ENCODE data around the gene ENDOD1. TPM values are rescaled to one million over a fixed set of nuclear protein-coding genes. Genes with fewer than 3 reads are reported as not detected.

Gene ENDOD1
- total and polyA plus RNA-seq, 4 donors: 10.4 to 55.1 (median 25.0) TPM

DNA sequence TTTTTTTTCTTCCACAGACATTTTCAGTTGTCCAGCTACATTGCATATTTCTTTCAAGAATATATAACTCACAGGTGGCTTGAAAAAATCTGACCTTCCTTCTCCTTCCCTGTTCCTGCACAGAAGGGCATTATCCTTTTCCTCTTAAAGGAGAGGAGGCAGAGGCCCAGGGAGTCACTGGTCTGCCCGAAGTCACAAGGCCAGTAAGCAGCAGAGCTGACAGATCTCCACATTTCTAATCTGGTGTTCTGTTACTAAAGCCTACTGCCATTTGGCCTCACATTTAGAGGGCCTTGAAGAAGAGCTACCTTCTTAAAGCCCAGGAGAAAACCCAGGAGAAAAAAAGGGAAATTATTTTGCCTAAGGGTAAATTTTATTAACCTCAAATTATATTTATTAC is 12.3 kb downstream of the ENDOD1 start:
- ATAC-seq (ENCODE audit: insufficient read depth, low FRiP score): no peak
- DNase-seq: no peak
- TF ChIP-seq, protein P1, sequence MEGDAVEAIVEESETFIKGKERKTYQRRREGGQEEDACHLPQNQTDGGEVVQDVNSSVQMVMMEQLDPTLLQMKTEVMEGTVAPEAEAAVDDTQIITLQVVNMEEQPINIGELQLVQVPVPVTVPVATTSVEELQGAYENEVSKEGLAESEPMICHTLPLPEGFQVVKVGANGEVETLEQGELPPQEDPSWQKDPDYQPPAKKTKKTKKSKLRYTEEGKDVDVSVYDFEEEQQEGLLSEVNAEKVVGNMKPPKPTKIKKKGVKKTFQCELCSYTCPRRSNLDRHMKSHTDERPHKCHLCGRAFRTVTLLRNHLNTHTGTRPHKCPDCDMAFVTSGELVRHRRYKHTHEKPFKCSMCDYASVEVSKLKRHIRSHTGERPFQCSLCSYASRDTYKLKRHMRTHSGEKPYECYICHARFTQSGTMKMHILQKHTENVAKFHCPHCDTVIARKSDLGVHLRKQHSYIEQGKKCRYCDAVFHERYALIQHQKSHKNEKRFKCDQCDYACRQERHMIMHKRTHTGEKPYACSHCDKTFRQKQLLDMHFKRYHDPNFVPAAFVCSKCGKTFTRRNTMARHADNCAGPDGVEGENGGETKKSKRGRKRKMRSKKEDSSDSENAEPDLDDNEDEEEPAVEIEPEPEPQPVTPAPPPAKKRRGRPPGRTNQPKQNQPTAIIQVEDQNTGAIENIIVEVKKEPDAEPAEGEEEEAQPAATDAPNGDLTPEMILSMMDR (IDR thresholded peaks at IDR 0.05; ENCODE audit: control extremely low read depth, extremely low read depth): no peak
- Histone ChIP-seq H3K27me3 (ENCODE audit: control insufficient read depth in 3 of 3, insufficient read depth in 3 of 3, low read length in 2 of 3) (no peaks in the 10 kb centered on the region), H3K9me3 (ENCODE audit: control insufficient read depth in 4 of 4, insufficient read depth in 3 of 4, low read length in 3 of 4) (no peaks in the 10 kb centered on the region), H3K4me1 (ENCODE audit: control insufficient read depth in 5 of 5, insufficient read depth in 5 of 5, low read length in 5 of 5) (peaks cover 0 to 7% (median 0%) of the 10 kb centered on the region in 5 donors), H3K4me3 (no peak overlapping the region), H3K36me3 (ENCODE audit: control insufficient read depth in 4 of 4, insufficient read depth in 4 of 4, low read length in 4 of 4) (no peaks in the 10 kb centered on the region), H3K9ac (ENCODE audit: insufficient read depth in 1 of 2, low read length in 2 of 2) (no peak overlapping the region), H3K27ac (ENCODE audit: low read depth in 1 of 2, low read length in 1 of 2) (no peak overlapping the region)
- WGBS, 2 donors: 79 to 85% methylated on average over 1 of the region's 1 CpG

DNA sequence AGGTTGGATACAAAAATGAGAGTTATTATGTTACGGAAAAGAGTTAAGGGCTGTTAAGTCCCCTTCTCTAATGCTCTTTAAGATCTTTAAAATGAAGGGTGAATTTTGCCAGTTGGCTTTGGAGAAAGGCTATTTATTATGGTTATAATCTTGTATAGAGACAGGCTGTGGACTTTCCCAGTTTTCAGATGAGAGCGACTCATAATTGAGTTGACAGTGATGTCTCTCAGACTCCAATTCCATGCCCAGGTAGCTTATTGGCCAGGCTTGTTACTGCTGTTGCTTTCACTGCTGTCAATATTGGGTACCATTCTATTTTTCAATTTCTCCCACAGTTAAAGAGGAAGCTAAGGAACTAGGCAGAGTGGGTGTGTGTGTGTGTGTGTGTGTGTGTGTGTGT is 13.1 kb downstream of the ENDOD1 start:
- Histone ChIP-seq H3K27me3 (ENCODE audit: control insufficient read depth in 3 of 3, insufficient read depth in 3 of 3, low read length in 2 of 3) (no peaks in the 10 kb centered on the region), H3K4me3 (no peak overlapping the region), H3K27ac (ENCODE audit: low read depth in 1 of 2, low read length in 1 of 2) (no peak overlapping the region), H3K9ac (ENCODE audit: insufficient read depth in 1 of 2, low read length in 2 of 2) (no peak overlapping the region), H3K36me3 (ENCODE audit: control insufficient read depth in 4 of 4, insufficient read depth in 4 of 4, low read length in 4 of 4) (no peaks in the 10 kb centered on the region), H3K9me3 (ENCODE audit: control insufficient read depth in 4 of 4, insufficient read depth in 3 of 4, low read length in 3 of 4) (no peaks in the 10 kb centered on the region), H3K4me1 (ENCODE audit: control insufficient read depth in 5 of 5, insufficient read depth in 5 of 5, low read length in 5 of 5) (peaks cover 0 to 9% (median 0%) of the 10 kb centered on the region in 5 donors)
- 95 to 99% methylated on average over 2 of the region's 2 CpGs for WGBS, 2 donors
- no peak for ATAC-seq (ENCODE audit: insufficient read depth, low FRiP score)
- DNase-seq: no peak
- TF ChIP-seq, protein P1 (IDR thresholded peaks at IDR 0.05; ENCODE audit: control extremely low read depth, extremely low read depth): no peak

DNA sequence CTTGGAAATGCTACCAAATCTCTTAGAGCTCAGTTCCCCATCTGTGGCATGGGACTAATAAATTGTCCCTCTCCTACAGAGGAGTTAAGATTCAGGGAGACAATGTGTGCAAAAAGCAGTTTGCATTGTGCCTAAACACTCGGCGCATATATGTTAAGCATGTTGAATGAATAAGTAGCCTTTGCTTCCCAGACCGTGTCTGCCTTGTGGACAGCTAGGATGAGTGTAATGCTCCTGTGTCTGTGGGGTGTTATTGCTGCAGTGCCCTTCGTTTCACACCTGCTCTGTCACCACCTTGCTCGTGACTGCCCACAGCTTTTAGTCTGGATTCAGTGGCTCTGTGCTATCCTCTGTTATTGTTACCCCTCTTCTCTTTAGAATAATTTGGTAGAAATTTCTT is 14.1 kb downstream of the ENDOD1 start:
- DNase-seq (no peak), ATAC-seq (ENCODE audit: insufficient read depth, low FRiP score) (no peak)
- 92 to 96% methylated on average over 5 of the region's 5 CpGs for WGBS, 2 donors
- TF ChIP-seq, protein P1 (IDR thresholded peaks at IDR 0.05; ENCODE audit: control extremely low read depth, extremely low read depth): no peak
- Histone ChIP-seq H3K36me3 (ENCODE audit: control insufficient read depth in 4 of 4, insufficient read depth in 4 of 4, low read length in 4 of 4) (no peaks in the 10 kb centered on the region), H3K27ac (ENCODE audit: low read depth in 1 of 2, low read length in 1 of 2) (no peak overlapping the region), H3K4me1 (ENCODE audit: control insufficient read depth in 5 of 5, insufficient read depth in 5 of 5, low read length in 5 of 5) (peaks cover 0 to 11% (median under 1%) of the 10 kb centered on the region in 5 donors), H3K9me3 (ENCODE audit: control insufficient read depth in 4 of 4, insufficient read depth in 3 of 4, low read length in 3 of 4) (no peaks in the 10 kb centered on the region), H3K27me3 (ENCODE audit: control insufficient read depth in 3 of 3, insufficient read depth in 3 of 3, low read length in 2 of 3) (no peaks in the 10 kb centered on the region), H3K9ac (ENCODE audit: insufficient read depth in 1 of 2, low read length in 2 of 2) (no peak overlapping the region), H3K4me3 (no peak overlapping the region)
